BLaER1 treated with 17β-estradiol and CSF1 and Interleukin-3, amounts not matched to agents 10 nM and 100 nM (cell line): ENCODE results near the gene SDK1.
A peak's percentile ranks its signal among the peaks of the same experiment; 100 is the strongest.

Experiments used
- H3K27ac ChIP-seq, 11 experiments: shearing (Covaris generic); formaldehyde crosslinking; 2 replicates each; pipeline ENCODE4 v1.8.1; 2022
- H3K27me3 ChIP-seq, 11 experiments: shearing (Covaris generic); formaldehyde crosslinking; 2 replicates each; pipeline ENCODE4 v1.8.1; 2022
- H3K36me3 ChIP-seq, 11 experiments: shearing (Covaris generic); formaldehyde crosslinking; 2 replicates each; pipeline ENCODE4 v1.8.1; 2022
- H3K4me1 ChIP-seq, 10 experiments: shearing (Covaris generic); formaldehyde crosslinking; 2 replicates each; pipeline ENCODE4 v1.8.1; 2022
- H3K4me2 ChIP-seq, 11 experiments: shearing (Covaris generic); formaldehyde crosslinking; 2 replicates each; pipeline ENCODE4 v1.8.1; 2022
- H3K4me3 ChIP-seq, 10 experiments: shearing (Covaris generic); formaldehyde crosslinking; 2 replicates each; pipeline ENCODE4 v1.8.1; 2022
- H3K9ac ChIP-seq, 11 experiments: shearing (Covaris generic); formaldehyde crosslinking; 2 replicates each; pipeline ENCODE4 v1.8.1; 2022
- H3K9me3 ChIP-seq, 11 experiments: shearing (Covaris generic); formaldehyde crosslinking; replicated peaks in 1 of 11; 2 replicates each; pipeline ENCODE4 v1.8.1; 2022
- H4K20me1 ChIP-seq, 11 experiments: shearing (Covaris generic); formaldehyde crosslinking; 2 replicates each; pipeline ENCODE4 v1.8.1; 2022
- Cebpa-rat ChIP-seq, 11 experiments: shearing (Covaris generic); IDR thresholded peaks; 2 replicates each; pipeline ENCODE4 v1.8.1; 2022

Gene SDK1

DNA sequence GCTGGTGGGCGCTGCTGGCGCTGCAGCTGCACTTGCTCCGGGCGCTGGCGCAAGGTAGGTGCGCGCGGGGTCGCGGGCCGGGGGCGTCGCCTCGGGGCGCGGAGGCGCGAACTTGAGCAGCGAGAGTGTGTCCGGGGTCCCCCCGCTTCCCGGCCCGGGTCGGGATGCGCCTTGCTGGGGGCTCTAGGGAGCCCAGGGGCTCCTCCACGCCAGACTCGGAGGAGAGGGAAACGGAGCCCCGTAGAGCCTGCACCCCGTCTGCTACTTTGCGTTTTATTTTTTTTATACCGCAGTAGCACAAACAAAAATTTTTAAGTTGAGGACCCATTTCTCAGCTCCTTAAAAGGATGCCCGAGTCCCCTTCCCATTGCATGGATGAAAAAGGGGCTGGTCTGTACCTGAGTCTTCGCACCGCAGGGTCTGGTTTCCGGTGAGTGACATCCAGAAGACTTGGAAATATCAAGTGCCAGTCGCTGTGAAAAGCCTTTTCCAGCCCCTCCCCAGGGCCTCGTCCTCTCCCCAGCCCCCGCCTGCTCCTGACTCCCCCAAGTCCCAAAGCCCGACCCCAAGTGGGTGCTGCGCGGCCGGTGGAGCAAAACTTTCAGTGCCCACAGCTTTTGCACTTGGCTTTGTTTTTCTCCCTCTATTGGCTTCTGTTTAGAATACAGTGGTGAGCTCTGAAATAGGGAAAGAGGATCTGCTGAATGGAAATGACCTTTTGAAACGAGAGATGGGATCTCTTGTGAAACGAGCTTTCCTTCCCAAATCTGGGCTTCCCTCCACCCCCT lies 973 bp downstream of the SDK1 start:
- Histone ChIP-seq H3K9ac (peak overlapping the region; percentile 32 to 84 (median 76); a peak in 21 of 22 replicates), H3K27ac (no peak overlapping the region)

DNA sequence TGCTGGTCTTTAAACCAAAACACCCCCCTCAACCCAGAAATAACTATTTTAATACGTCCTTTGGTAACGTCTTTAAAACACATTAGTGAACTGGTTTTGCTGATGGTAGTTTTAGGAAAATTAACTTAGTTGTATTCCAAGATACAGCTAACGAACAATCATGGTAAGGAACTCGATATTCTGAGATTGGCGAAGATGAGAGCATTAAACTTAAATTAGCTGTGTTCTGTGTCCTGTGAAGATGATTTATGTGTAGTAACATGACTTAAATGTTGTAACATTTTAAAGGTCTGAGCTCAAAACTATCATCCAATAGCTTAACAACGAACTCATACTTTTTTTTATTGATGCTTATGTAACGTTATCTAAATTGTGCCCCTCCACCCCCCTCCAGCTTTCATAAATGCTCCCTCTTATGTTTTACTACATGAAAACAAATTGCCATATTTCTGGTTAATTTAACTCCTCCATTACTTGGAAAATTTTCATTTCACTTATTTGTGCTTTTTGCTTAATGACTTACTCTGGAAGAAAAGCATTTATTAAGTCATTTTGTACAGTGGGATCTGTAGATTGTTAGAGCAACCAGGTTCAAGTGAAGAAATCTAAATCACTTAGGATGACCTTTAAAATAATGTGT lies 1.7 kb downstream of the SDK1 start:
- H3K9ac ChIP-seq = no peak overlapping the region
- H3K4me3 ChIP-seq = peak overlapping the region in 2 of 10 experiments; percentile 81 to 83; a peak in 4 of 20 replicates
- H3K4me1 ChIP-seq = peaks cover 0 to 18% (median 7%) of the 10 kb centered on the region in 10 experiments; a peak in 12 of 20 replicates
- peaks cover 0 to 4% (median 0%) of the 10 kb centered on the region in 11 experiments; a peak in 2 of 22 replicates for H4K20me1 ChIP-seq
- peaks cover 24 to 46% (median 36%) of the 10 kb centered on the region in 11 experiments for H3K27me3 ChIP-seq
- no peaks in the 10 kb centered on the region for H3K9me3 ChIP-seq
- no peak for TF ChIP-seq Cebpa-rat (IDR thresholded peaks at IDR 0.05)
- peak overlapping the region in 7 of 11 experiments; percentile 89 to 100 (median 99); a peak in 8 of 22 replicates for H3K4me2 ChIP-seq
- H3K36me3 ChIP-seq = no peaks in the 10 kb centered on the region
- no peak overlapping the region for H3K27ac ChIP-seq

More for the DNA sequence above, 973 bp downstream of the SDK1 start:
- Histone ChIP-seq H3K4me2 (peak overlapping the region; percentile 89 to 100 (median 99)), H4K20me1 (peaks cover 0 to 4% (median 0%) of the 10 kb centered on the region in 11 experiments; a peak in 2 of 22 replicates), H3K27me3 (peaks cover 24 to 46% (median 36%) of the 10 kb centered on the region in 11 experiments), H3K36me3 (no peaks in the 10 kb centered on the region), H3K4me3 (peak overlapping the region; percentile 65 to 83 (median 76)), H3K9me3 (no peaks in the 10 kb centered on the region), H3K4me1 (peaks cover 0 to 18% (median 7%) of the 10 kb centered on the region in 10 experiments; a peak in 12 of 20 replicates)
- TF ChIP-seq Cebpa-rat (IDR thresholded peaks at IDR 0.05) = no peak

DNA sequence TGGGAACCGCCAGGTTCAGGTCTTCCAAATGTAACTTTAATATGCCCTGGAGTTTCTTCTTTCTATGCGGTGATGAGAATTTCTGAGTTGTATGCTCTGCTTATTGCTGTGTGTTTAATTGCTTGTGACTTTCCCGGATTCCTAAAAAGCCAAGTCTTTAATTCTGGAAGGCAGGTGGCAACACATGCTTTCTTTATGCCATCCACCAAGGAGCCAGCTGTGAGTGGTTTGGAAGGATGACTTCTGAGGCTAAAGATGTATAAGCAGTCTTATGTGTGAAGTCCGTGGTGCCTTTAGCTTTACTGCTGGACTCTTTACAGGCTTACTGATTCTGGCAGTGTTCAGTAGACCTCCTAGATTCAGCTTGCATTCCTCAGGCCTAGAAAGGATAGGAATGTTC lies 3.1 kb downstream of the SDK1 start:
- Histone ChIP-seq H3K27ac (no peak overlapping the region), H3K4me2 (no peak overlapping the region), H3K27me3 (peaks cover 24 to 46% (median 36%) of the 10 kb centered on the region in 11 experiments), H3K4me1 (peaks cover 0 to 18% (median 7%) of the 10 kb centered on the region in 10 experiments; a peak in 12 of 20 replicates), H3K36me3 (no peaks in the 10 kb centered on the region), H3K9me3 (no peaks in the 10 kb centered on the region), H4K20me1 (peaks cover 0 to 4% (median 0%) of the 10 kb centered on the region in 11 experiments; a peak in 2 of 22 replicates), H3K4me3 (no peak overlapping the region), H3K9ac (no peak overlapping the region)
- TF ChIP-seq Cebpa-rat (IDR thresholded peaks at IDR 0.05) = no peak

DNA sequence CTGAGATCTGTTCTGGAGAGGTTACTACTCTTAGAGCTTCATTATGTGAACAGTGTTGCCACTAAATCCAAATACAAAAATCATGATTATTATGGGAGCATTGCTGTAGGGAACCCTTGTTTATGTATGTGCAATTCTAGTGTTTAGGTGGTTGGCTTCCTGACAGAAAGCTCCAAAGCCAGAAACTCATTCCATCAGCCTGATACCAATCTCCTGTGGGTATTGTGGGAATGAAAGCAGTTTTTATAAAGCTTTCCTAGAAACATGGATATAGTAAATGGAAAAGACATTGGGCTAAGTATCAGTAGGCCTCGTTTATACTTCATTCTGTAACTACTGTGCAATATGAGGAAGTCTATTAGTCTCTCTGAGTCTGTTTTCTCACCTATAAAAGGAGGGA lies 6.4 kb downstream of the SDK1 start:
- Histone ChIP-seq H3K27me3 (peaks cover 16 to 26% (median 20%) of the 10 kb centered on the region in 11 experiments), H4K20me1 (no peaks in the 10 kb centered on the region), H3K4me3 (no peak overlapping the region), H3K4me2 (no peak overlapping the region), H3K4me1 (peaks cover 0 to 3% (median 0%) of the 10 kb centered on the region in 10 experiments; a peak in 3 of 20 replicates), H3K9me3 (no peaks in the 10 kb centered on the region), H3K27ac (no peak overlapping the region), H3K9ac (no peak overlapping the region), H3K36me3 (no peaks in the 10 kb centered on the region)
- no peak for TF ChIP-seq Cebpa-rat (IDR thresholded peaks at IDR 0.05)

DNA sequence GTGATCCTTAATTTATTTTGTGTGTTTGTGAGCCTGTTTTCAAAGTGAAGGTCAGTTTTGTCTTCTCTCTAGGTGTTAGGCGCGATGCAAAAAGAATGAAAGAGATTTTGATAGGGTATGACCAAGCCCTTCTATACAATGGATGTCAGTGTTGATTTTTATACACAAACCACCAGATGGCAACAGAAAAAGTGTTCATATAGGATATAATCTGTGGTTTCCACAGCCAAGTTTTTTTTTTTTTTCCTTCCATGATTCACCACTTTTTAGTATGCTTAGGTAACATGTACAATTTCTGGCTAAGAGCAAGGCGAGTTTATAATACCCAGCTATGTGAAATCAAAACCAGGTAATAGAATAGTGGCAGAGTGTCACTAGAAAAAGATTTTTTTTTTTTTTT lies 8.1 kb downstream of the SDK1 start:
- Histone ChIP-seq H3K36me3 (no peaks in the 10 kb centered on the region), H3K27ac (no peak overlapping the region), H3K9me3 (no peaks in the 10 kb centered on the region), H3K9ac (no peak overlapping the region), H3K27me3 (peaks cover under 1 to 9% (median 3%) of the 10 kb centered on the region in 11 experiments; a peak in 12 of 22 replicates), H3K4me3 (no peak overlapping the region), H3K4me2 (no peak overlapping the region), H3K4me1 (peaks cover 0 to 8% (median 0%) of the 10 kb centered on the region in 10 experiments; a peak in 1 of 20 replicates), H4K20me1 (no peaks in the 10 kb centered on the region)
- no peak for TF ChIP-seq Cebpa-rat (IDR thresholded peaks at IDR 0.05)

DNA sequence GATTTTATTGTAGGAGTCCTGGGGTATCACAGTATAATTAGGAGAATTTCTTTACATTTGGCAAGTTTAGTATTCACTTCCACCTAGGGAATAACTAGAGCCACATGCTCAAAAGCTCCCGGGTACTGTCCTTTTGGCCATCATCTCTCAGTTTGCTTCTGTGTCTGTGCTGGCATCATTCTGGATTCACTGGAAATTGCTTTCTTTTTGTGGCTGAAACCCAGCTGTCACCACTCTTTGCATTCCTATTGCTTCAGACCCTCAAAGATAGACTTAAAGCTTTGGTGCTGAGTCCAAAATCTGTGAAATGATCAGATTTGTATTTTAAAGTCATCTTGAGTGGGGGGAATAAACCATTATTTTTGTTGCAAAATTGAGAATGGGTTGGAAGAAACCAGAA lies 8.9 kb downstream of the SDK1 start:
- Histone ChIP-seq H3K9me3 (no peaks in the 10 kb centered on the region), H3K36me3 (no peaks in the 10 kb centered on the region), H3K4me2 (no peak overlapping the region), H3K27me3 (peaks cover 0 to under 1% (median 0%) of the 10 kb centered on the region in 11 experiments; a peak in 1 of 22 replicates), H3K4me3 (no peak overlapping the region), H3K9ac (no peak overlapping the region), H4K20me1 (no peaks in the 10 kb centered on the region), H3K4me1 (peaks cover 0 to 8% (median 0%) of the 10 kb centered on the region in 10 experiments; a peak in 1 of 20 replicates), H3K27ac (no peak overlapping the region)
- TF ChIP-seq Cebpa-rat (IDR thresholded peaks at IDR 0.05) = no peak

DNA sequence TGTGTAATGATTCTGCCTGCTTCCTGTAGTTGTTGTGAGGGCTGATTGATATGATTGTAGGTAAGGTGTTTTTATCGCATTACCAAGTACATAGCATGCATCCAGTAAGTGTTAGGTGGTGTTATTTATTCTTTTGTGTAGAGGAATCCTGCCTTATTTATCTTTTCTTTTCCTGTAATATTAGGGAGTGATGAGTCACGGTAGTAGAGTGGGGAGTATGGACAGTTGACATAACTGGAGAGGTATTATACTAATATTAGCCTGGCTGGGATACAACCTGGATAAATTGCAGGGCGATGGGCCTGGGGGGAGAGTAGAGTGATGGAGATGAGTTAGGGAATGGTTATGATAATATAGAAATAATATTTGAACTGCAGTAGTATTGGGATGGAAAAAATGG lies 9.8 kb downstream of the SDK1 start:
- Histone ChIP-seq H3K36me3 (no peaks in the 10 kb centered on the region), H3K4me1 (peaks cover 0 to 8% (median 0%) of the 10 kb centered on the region in 10 experiments; a peak in 1 of 20 replicates), H3K9me3 (no peaks in the 10 kb centered on the region), H4K20me1 (no peaks in the 10 kb centered on the region), H3K4me2 (no peak overlapping the region), H3K27ac (no peak overlapping the region), H3K27me3 (no peaks in the 10 kb centered on the region), H3K4me3 (no peak overlapping the region), H3K9ac (no peak overlapping the region)
- no peak for TF ChIP-seq Cebpa-rat (IDR thresholded peaks at IDR 0.05)

DNA sequence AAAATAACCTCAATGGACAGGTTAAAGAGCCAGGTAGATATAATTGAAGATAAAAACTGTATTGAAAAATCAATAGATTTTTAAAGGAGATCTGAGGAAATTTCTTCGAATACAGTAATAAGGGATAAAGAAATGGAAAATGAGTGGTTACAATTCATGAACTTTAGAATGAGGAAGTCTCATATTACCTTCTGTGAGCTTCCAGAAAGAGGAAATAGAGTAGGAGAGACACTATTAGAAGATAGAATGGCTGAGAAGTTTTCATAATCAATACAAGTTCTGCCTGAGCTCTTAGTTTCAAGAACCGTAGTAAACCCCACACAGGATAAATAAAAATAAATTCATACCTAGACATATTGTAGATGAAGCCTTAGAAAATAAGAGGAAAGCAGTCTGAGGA lies 11.5 kb downstream of the SDK1 start:
- Histone ChIP-seq H3K4me3 (no peak overlapping the region), H3K4me2 (no peak overlapping the region), H3K27ac (no peak overlapping the region), H4K20me1 (no peaks in the 10 kb centered on the region), H3K27me3 (no peaks in the 10 kb centered on the region), H3K4me1 (peaks cover 0 to 8% (median 0%) of the 10 kb centered on the region in 10 experiments; a peak in 1 of 20 replicates), H3K9me3 (no peaks in the 10 kb centered on the region), H3K36me3 (no peaks in the 10 kb centered on the region), H3K9ac (no peak overlapping the region)
- TF ChIP-seq Cebpa-rat (IDR thresholded peaks at IDR 0.05) = no peak

DNA sequence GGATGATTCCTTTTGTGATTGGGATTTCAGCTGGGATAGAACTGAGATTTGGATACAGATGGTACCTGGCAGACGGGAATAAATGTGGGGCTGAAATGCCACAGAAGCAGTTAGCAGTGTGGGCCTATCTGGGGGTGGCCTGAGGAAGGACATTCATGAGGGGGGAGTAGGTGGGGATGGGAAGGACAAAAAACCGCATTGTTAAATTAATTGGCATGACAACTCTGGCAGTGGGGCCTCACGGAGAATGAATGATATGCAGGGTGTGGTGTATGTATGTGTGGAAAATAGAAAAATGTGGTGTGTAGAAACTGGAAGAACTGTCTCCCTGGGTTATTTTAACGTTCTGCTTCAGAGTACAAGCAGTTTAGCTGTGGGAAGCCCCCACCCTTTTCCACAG lies 17.8 kb downstream of the SDK1 start:
- Histone ChIP-seq H3K27me3 (no peaks in the 10 kb centered on the region), H3K4me3 (no peak overlapping the region), H3K9ac (no peak overlapping the region), H3K9me3 (peaks cover 0 to 14% (median 9%) of the 10 kb centered on the region in 11 experiments; a peak in 11 of 22 replicates), H3K4me2 (no peak overlapping the region), H3K4me1 (no peaks in the 10 kb centered on the region), H3K36me3 (no peaks in the 10 kb centered on the region), H4K20me1 (no peaks in the 10 kb centered on the region), H3K27ac (no peak overlapping the region)
- TF ChIP-seq Cebpa-rat (IDR thresholded peaks at IDR 0.05) = no peak
